CD14-positive monocyte (primary cell): ENCODE measurements around the gene ERBB4. TPM values are rescaled to one million over a fixed set of nuclear protein-coding genes. Genes with fewer than 3 reads are reported as not detected.

Source experiments
- DNase-seq, 3 donors: peaks; one replicate each; pipeline ENCODE4 v3.0.0-alpha.2; 2011 to 2022
- H2AFZ ChIP-seq: 2 replicates; pipeline ENCODE4 v1.6.0; 2012; ENCODE audit warnings: mild to moderate bottlenecking, low read depth, low read length, inconsistent platforms; ENCODE audit not compliant: insufficient read depth, poor library complexity, severe bottlenecking
- H3K27ac ChIP-seq, 2 donors: 1 replicate in 1 of 2; 2 replicates in 1 of 2; pipeline ENCODE4 v1.5.1; 2012 to 2013; ENCODE audit warnings: low read length in 2 of 2, control low read depth in 1 of 2, inconsistent platforms in 1 of 2, low read depth in 1 of 2, mild to moderate bottlenecking in 1 of 2
- H3K27me3 ChIP-seq, 2 donors: one replicate each; pipeline versions ENCODE4 v1.6.0 to v1.6.1; 2011 to 2013; ENCODE audit warnings: low read length in 2 of 2; ENCODE audit not compliant: control insufficient read depth in 2 of 2, insufficient read depth in 2 of 2
- H3K36me3 ChIP-seq, 2 donors: replicated peaks in 1 of 2; 1 replicate in 1 of 2; 2 replicates in 1 of 2; pipeline versions ENCODE4 v1.5.1 to v1.6.1; 2012 to 2013; ENCODE audit warnings: low read length in 2 of 2, control low read depth in 1 of 2, inconsistent platforms in 1 of 2, mild to moderate bottlenecking in 1 of 2; ENCODE audit not compliant: insufficient read depth in 2 of 2, control insufficient read depth in 1 of 2
- H3K4me1 ChIP-seq, 2 donors: 1 replicate in 1 of 2; 2 replicates in 1 of 2; pipeline versions ENCODE4 v1.5.1 to v1.6.1; 2012 to 2013; ENCODE audit warnings: low read length in 2 of 2, control low read depth in 1 of 2, inconsistent platforms in 1 of 2, mild to moderate bottlenecking in 1 of 2, moderate library complexity in 1 of 2; ENCODE audit not compliant: insufficient read depth in 2 of 2, control insufficient read depth in 1 of 2
- H3K4me2 ChIP-seq: replicated peaks from 2 replicates; pipeline ENCODE3; 2012; ENCODE audit warnings: low read length, moderate library complexity, mild to moderate bottlenecking; ENCODE audit not compliant: poor library complexity, severe bottlenecking; ENCODE audit errors: extremely low read depth
- H3K4me3 ChIP-seq, 3 experiments: fragments of 200-600 bp in 1 of 3; sonication (generic) in 1 of 3; replicated peaks in 1 of 3; 1 replicate in 2 of 3; 2 replicates in 1 of 3; pipeline ENCODE4 v1.5.1; 2011 to 2013; ENCODE audit warnings: low read length in 3 of 3, mild to moderate bottlenecking in 3 of 3, control low read depth in 2 of 3, low read depth in 2 of 3, inconsistent platforms in 1 of 3, moderate library complexity in 1 of 3
- H3K79me2 ChIP-seq: 2 replicates; pipeline ENCODE4 v1.6.0; 2012; ENCODE audit warnings: mild to moderate bottlenecking, control low read depth, inconsistent platforms, low read length, moderate library complexity; ENCODE audit not compliant: insufficient read depth
- H3K9ac ChIP-seq: 2 replicates; pipeline ENCODE4 v1.6.0; 2017; ENCODE audit warnings: low read length, mild to moderate bottlenecking; ENCODE audit not compliant: insufficient read depth, poor library complexity, severe bottlenecking
- H3K9me3 ChIP-seq, 2 donors: replicated peaks in 1 of 2; 1 replicate in 1 of 2; 2 replicates in 1 of 2; pipeline versions ENCODE4 v1.5.1 to v1.6.1; 2012 to 2013; ENCODE audit warnings: low read length in 2 of 2, control low read depth in 1 of 2; ENCODE audit not compliant: control insufficient read depth in 1 of 2, insufficient read depth in 1 of 2
- H4K20me1 ChIP-seq: 2 replicates; pipeline ENCODE4 v1.6.0; 2012; ENCODE audit warnings: mild to moderate bottlenecking, low read length, control low read depth, moderate library complexity; ENCODE audit not compliant: insufficient read depth
- H3K27ac Mint-ChIP-seq, 7 donors: one replicate each; pipeline ENCODE4 v1.8.0; 2020; ENCODE audit warnings: mild to moderate bottlenecking in 7 of 7, mixed read lengths in 7 of 7, moderate library complexity in 6 of 7, inconsistent platforms in 2 of 7
- H3K27me3 Mint-ChIP-seq, 3 donors: one replicate each; pipeline ENCODE4 v1.8.0; 2021 to 2022; ENCODE audit warnings: low read depth in 3 of 3, mild to moderate bottlenecking in 3 of 3, mixed read lengths in 3 of 3, moderate library complexity in 3 of 3, inconsistent platforms in 1 of 3
- H3K36me3 Mint-ChIP-seq, 2 donors: one replicate each; pipeline ENCODE4 v1.8.0; 2020; ENCODE audit warnings: mixed read lengths in 2 of 2, inconsistent platforms in 1 of 2, mild to moderate bottlenecking in 1 of 2
- H3K4me1 Mint-ChIP-seq: one replicate; pipeline ENCODE4 v1.8.0; 2020; ENCODE audit warnings: mild to moderate bottlenecking, mixed read lengths
- H3K4me3 Mint-ChIP-seq, 2 donors: one replicate each; pipeline ENCODE4 v1.8.0; 2020; ENCODE audit warnings: mild to moderate bottlenecking in 2 of 2, mixed read lengths in 2 of 2, moderate library complexity in 1 of 2
- H3K9me3 Mint-ChIP-seq, 7 donors: one replicate each; pipeline ENCODE4 v1.8.0; 2020 to 2022; ENCODE audit warnings: mixed read lengths in 7 of 7, mild to moderate bottlenecking in 6 of 7, moderate library complexity in 6 of 7, inconsistent platforms in 2 of 7
- CTCF ChIP-seq: fragments of 200-600 bp; IDR thresholded peaks from one replicate; pipeline ENCODE4 v1.8.0; 2022; ENCODE audit warnings: antibody characterized with exemption, mild to moderate bottlenecking
- WGBS: methylation state at CpG from one replicate; pipeline ENCODE4 v1.1.5; 2013; ENCODE audit warnings: missing lambda C conversion rate; ENCODE audit not compliant: insufficient coverage; 5-methylcytosine and 5-hydroxymethylcytosine counted together
- intact Hi-C, 2 donors: fragments of 100-400 bp; cut with micrococcal nuclease; formaldehyde crosslinking; loops; one replicate each; pipeline versions ENCODE4 v1.15.0 to v1.15.1; 2023
- polyA plus RNA-seq, 3 donors: library from polyadenylated mRNA; depleted of rRNA in 1 of 3; unstranded in 2 of 3; stranded (reverse) in 1 of 3; fragments of 300-500 nt in 2 of 3; fragments of >200 nt in 1 of 3; fragmentation: Illumina TruSeq in 2 of 3; gene quantifications; 1 replicate in 2 of 3; 2 replicates in 1 of 3; pipeline ENCODE4 v1.2.3, GENCODE V29; 2012 to 2021

The ERBB4 gene
- polyA plus RNA-seq, 3 donors, result not detected

GRCh38 chr2:212357606-212358005 lies 181.0 kb downstream of the ERBB4 start:
- Histone ChIP-seq H3K9ac (no peak overlapping the region), H3K27me3 (no peaks in the 10 kb centered on the region), H3K4me1 (no peaks in the 10 kb centered on the region), H3K4me2 (no peak overlapping the region), H4K20me1 (no peaks in the 10 kb centered on the region), H3K36me3 (no peaks in the 10 kb centered on the region), H3K27ac (no peak overlapping the region), H3K9me3 (no peaks in the 10 kb centered on the region), H3K4me3 (no peak overlapping the region), H2AFZ (no peak overlapping the region), H3K79me2 (no peaks in the 10 kb centered on the region)
- no peak for TF ChIP-seq CTCF
- Mint-ChIP-seq H3K27me3 (no peaks in the 10 kb centered on the region), H3K27ac (no peak overlapping the region), H3K4me3 (no peak overlapping the region), H3K4me1 (no peaks in the 10 kb centered on the region), H3K36me3 (no peaks in the 10 kb centered on the region), H3K9me3 (no peaks in the 10 kb centered on the region)
- intact Hi-C loops, result no loop called here
- DNase-seq, result no peak
- WGBS, result 60% methylated on average over 1 of the region's 5 CpGs

GRCh38 chr2:212354382-212354781 lies 184.2 kb downstream of the ERBB4 start:
- no peak overlapping the region for H3K4me3 Mint-ChIP-seq
- no peak overlapping the region for H3K4me2 ChIP-seq
- no peaks in the 10 kb centered on the region for H3K36me3 ChIP-seq
- no peaks in the 10 kb centered on the region for H3K27me3 ChIP-seq
- H3K4me1 ChIP-seq, result no peaks in the 10 kb centered on the region
- intact Hi-C loops, result no loop called here
- H3K9me3 Mint-ChIP-seq, result no peaks in the 10 kb centered on the region
- TF ChIP-seq CTCF, result no peak
- no peak overlapping the region for H3K4me3 ChIP-seq
- H3K79me2 ChIP-seq, result no peaks in the 10 kb centered on the region
- no peak for DNase-seq
- H2AFZ ChIP-seq, result no peak overlapping the region
- no peaks in the 10 kb centered on the region for H3K4me1 Mint-ChIP-seq
- no peaks in the 10 kb centered on the region for H3K27me3 Mint-ChIP-seq
- no peaks in the 10 kb centered on the region for H3K9me3 ChIP-seq
- no peak overlapping the region for H3K27ac ChIP-seq
- H3K27ac Mint-ChIP-seq, result no peak overlapping the region
- H3K9ac ChIP-seq, result no peak overlapping the region
- H3K36me3 Mint-ChIP-seq, result no peaks in the 10 kb centered on the region
- no peaks in the 10 kb centered on the region for H4K20me1 ChIP-seq
